Stimulated activated naive CD4-positive, alpha-beta T cell (primary cell): Measurements from ENCODE around the gene TAOK3.
"Not testable (repeated sequence)": the region's sequence is repeated elsewhere in the genome, so short reads cannot be mapped to it uniquely, and the experiment has no call there.

Source experiments
- DNase-seq, 6 experiments: peaks; one replicate each; lab custom pipeline; 2025; lab: John Stamatoyannopoulos, UW

Gene TAOK3

GRCh38 chr12:118299791-118300460 lies 72.8 kb downstream of the TAOK3 start:
- DNase-seq, result no peak

- DNase-seq, result no peak
These were observed 75.4 kb downstream of the TAOK3 start for GRCh38 chr12:118297284-118297683.

GRCh38 chr12:118292836-118293235 lies 79.9 kb downstream of the TAOK3 start:
- no peak for DNase-seq

- DNase-seq, result no peak
These were observed 82.6 kb downstream of the TAOK3 start for GRCh38 chr12:118290130-118290529.

- DNase-seq, result no peak
These were observed 84.5 kb downstream of the TAOK3 start for GRCh38 chr12:118288174-118288573.

- no peak for DNase-seq
These were observed 85.0 kb downstream of the TAOK3 start for GRCh38 chr12:118287728-118288127.

GRCh38 chr12:118282767-118283166 lies 89.9 kb downstream of the TAOK3 start:
- no peak for DNase-seq

GRCh38 chr12:118278288-118278687 lies 94.4 kb downstream of the TAOK3 start:
- DNase-seq, result not testable (repeated sequence)

- DNase-seq, result no peak
These were observed 98.6 kb downstream of the TAOK3 start for GRCh38 chr12:118274066-118274465.

- DNase-seq, result no peak
These were observed 100.8 kb downstream of the TAOK3 start for GRCh38 chr12:118271770-118272417.

- no peak for DNase-seq
These were observed 101.5 kb downstream of the TAOK3 start for GRCh38 chr12:118271183-118271582.

- no peak for DNase-seq
These were observed 102.9 kb downstream of the TAOK3 start for GRCh38 chr12:118269806-118270205.

- DNase-seq, result no peak
These were observed 113.6 kb downstream of the TAOK3 start for GRCh38 chr12:118259079-118259478.

- DNase-seq, result no peak
These were observed 116.4 kb downstream of the TAOK3 start for GRCh38 chr12:118256352-118256751.

- DNase-seq, result no peak
These were observed 123.2 kb downstream of the TAOK3 start for GRCh38 chr12:118249547-118249946.

- not testable (repeated sequence) for DNase-seq
These were observed 126.8 kb downstream of the TAOK3 start for GRCh38 chr12:118245886-118246285.

- DNase-seq, result no peak
These were observed 133.8 kb downstream of the TAOK3 start for GRCh38 chr12:118238888-118239287.

GRCh38 chr12:118237908-118238307 lies 134.8 kb downstream of the TAOK3 start:
- no peak for DNase-seq

GRCh38 chr12:118237052-118237665 lies 135.5 kb downstream of the TAOK3 start:
- no peak for DNase-seq

GRCh38 chr12:118220702-118221101 lies 152.0 kb downstream of the TAOK3 start:
- no peak for DNase-seq

GRCh38 chr12:118219772-118220171 lies 152.9 kb downstream of the TAOK3 start:
- DNase-seq, result no peak

- no peak for DNase-seq
These were observed 153.6 kb downstream of the TAOK3 start for GRCh38 chr12:118219106-118219505.

GRCh38 chr12:118213452-118213851 lies 159.3 kb downstream of the TAOK3 start:
- DNase-seq, result no peak
